GM19438 (cell line): ENCODE data around the gene LOC128125822.
"Not testable (repeated sequence)": the region's sequence is repeated elsewhere in the genome, so short reads cannot be mapped to it uniquely, and the experiment has no call there.

Experiments used
- ATAC-seq: cut with Tn5 transposase; IDR thresholded peaks from one replicate; pipeline ENCODE4 v1.9.1; 2021; ENCODE audit warnings: low read depth; ENCODE audit not compliant: unreplicated experiment

The LOC128125822 gene

GRCh38 chr6:63572044-63572746 is at the start of gene LOC128125822, which contains the start of gene PTP4A1:
LOC128125822 (plus strand) TSS chr6:63572480.
PTP4A1 (plus strand) TSS chr6:63572480; CDS start chr6:63576881, 4,401 bp downstream.
- peak; percentile 86 for ATAC-seq

GRCh38 chr6:63522911-63523287 is 49.4 kb upstream of the LOC128125822 start:
- ATAC-seq, result not testable (repeated sequence)

GRCh38 chr6:63523630-63524029 is 48.6 kb upstream of the LOC128125822 start:
- no peak for ATAC-seq

- ATAC-seq, result peak; percentile 71
Measured at GRCh38 chr6:63525186-63525878, 46.9 kb upstream of the LOC128125822 start.

- no peak for ATAC-seq
Measured at GRCh38 chr6:63526931-63527330, 45.3 kb upstream of the LOC128125822 start.

GRCh38 chr6:63527658-63528514 is 44.4 kb upstream of the LOC128125822 start:
- no peak for ATAC-seq

- no peak for ATAC-seq
Measured at GRCh38 chr6:63529498-63529897, 42.8 kb upstream of the LOC128125822 start.

- no peak for ATAC-seq
Measured at GRCh38 chr6:63530182-63530581, 42.1 kb upstream of the LOC128125822 start.

- no peak for ATAC-seq
Measured at GRCh38 chr6:63530991-63531390, 41.3 kb upstream of the LOC128125822 start.

GRCh38 chr6:63533026-63533425 is 39.3 kb upstream of the LOC128125822 start:
- no peak for ATAC-seq

GRCh38 chr6:63533952-63534351 is 38.3 kb upstream of the LOC128125822 start:
- no peak for ATAC-seq

- no peak for ATAC-seq
Measured at GRCh38 chr6:63537201-63537958, 34.9 kb upstream of the LOC128125822 start.

GRCh38 chr6:63537959-63538300 is 34.4 kb upstream of the LOC128125822 start:
- ATAC-seq, result no peak

GRCh38 chr6:63538550-63538949 is 33.7 kb upstream of the LOC128125822 start:
- ATAC-seq, result no peak

GRCh38 chr6:63543001-63543400 is 29.3 kb upstream of the LOC128125822 start:
- ATAC-seq, result no peak

- no peak for ATAC-seq
Measured at GRCh38 chr6:63543982-63544381, 28.3 kb upstream of the LOC128125822 start.

- no peak for ATAC-seq
Measured at GRCh38 chr6:63546236-63546635, 26.0 kb upstream of the LOC128125822 start.

GRCh38 chr6:63546697-63547096 is 25.6 kb upstream of the LOC128125822 start:
- no peak for ATAC-seq

- ATAC-seq, result no peak
Measured at GRCh38 chr6:63549076-63549475, 23.2 kb upstream of the LOC128125822 start.

- ATAC-seq, result peak; percentile 99
Measured at GRCh38 chr6:63553208-63553607, 19.1 kb upstream of the LOC128125822 start.
